H1 (cell line): ENCODE data around the gene METTL1. TPM values are rescaled to one million over a fixed set of nuclear protein-coding genes. Genes with fewer than 3 reads are reported as not detected.

Experiments
- BACH1 ChIP-seq: IDR thresholded peaks from 2 replicates; pipeline ENCODE4 v1.6.1; 2012; ENCODE audit warnings: low read length, improper control_type of control experiment
- RXRA ChIP-seq: IDR thresholded peaks from 2 replicates; pipeline ENCODE4 v1.6.1; 2011; ENCODE audit warnings: low read depth, mild to moderate bottlenecking, low read length, moderate library complexity; ENCODE audit not compliant: insufficient read depth
- SUZ12 ChIP-seq: fragments of 200-600 bp; sonication (generic); IDR thresholded peaks from 2 replicates; pipeline ENCODE4 v1.6.1; 2012; ENCODE audit warnings: mild to moderate bottlenecking, inconsistent platforms, low read length, moderate library complexity, mixed read lengths
- USF2 ChIP-seq: IDR thresholded peaks from 2 replicates; pipeline ENCODE4 v1.6.1; 2011; ENCODE audit warnings: low read length, improper control_type of control experiment
- YY1 ChIP-seq: IDR thresholded peaks from 2 replicates; pipeline ENCODE4 v1.6.1; 2011; ENCODE audit warnings: low read depth, mild to moderate bottlenecking, low read length
- polyA plus RNA-seq, 7 experiments: library from polyadenylated mRNA; depleted of rRNA in 3 of 7; stranded (reverse) in 5 of 7; unstranded in 2 of 7; fragments of >200 nt in 5 of 7; fragments of 200-250 nt in 2 of 7; gene quantifications; 1 replicate in 5 of 7; 2 replicates in 1 of 7; 4 replicates in 1 of 7; pipeline versions ENCODE4 v1.2.1 to v1.2.3, GENCODE V29; 2011 to 2013; ENCODE audit warnings: missing spikeins in 2 of 7, mixed read lengths in 2 of 7
- total RNA-seq: library from RNA; stranded (reverse); fragmentation: NEBNext Ultra II Directional; extraction: Animal tissue kit (Norgen Biotek cat#: 25700); gene quantifications from 2 replicates; pipeline ENCODE4 v1.2.1, GENCODE V29; 2021

Gene METTL1
- total and polyA plus RNA-seq, 2 of the 8 experiments (the other 6 are each of a cell fraction or from before 2014, with no cell fraction given): 40.5 to 46.0 TPM

- TF ChIP-seq RXRA (no peak), BACH1 (no peak), USF2 (no peak), YY1 (no peak), SUZ12 (no peak)
These were observed 4.0 kb downstream of the METTL1 start (continued) for GRCh38 chr12:57767876-57768275.
